ENCODE results near the gene RXRA.

RXRA gene

GRCh38 chr9:134386951-134387831, 60.9 kb downstream of the RXRA start:
- DNase-seq: no peak

- DNase-seq: no peak
Observed at GRCh38 chr9:134388289-134388808, 62.1 kb downstream of the RXRA start.

DNA sequence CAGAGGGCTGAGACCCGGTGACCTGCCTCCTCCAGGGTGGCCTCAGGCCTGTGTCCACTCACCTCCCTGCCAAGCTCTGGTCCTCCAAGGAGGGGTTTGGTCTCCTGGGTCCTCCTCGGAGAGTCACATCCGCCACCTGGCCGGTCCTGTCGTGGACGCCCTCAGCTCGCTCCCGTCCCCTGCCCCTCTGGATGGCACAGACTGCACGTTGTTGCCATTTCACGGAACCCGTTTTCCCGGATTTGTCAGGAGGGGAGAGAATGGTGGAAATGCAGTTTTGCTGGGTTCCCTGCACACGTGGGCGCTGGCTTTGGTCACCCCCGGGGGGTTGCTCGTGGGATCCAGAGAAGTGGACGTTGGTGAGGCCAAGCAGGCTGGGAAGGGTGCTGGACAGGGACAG, 62.7 kb downstream of the RXRA start:
- no peak for DNase-seq

- DNase-seq: no peak
Observed at GRCh38 chr9:134389642-134390041, 63.4 kb downstream of the RXRA start.

DNA sequence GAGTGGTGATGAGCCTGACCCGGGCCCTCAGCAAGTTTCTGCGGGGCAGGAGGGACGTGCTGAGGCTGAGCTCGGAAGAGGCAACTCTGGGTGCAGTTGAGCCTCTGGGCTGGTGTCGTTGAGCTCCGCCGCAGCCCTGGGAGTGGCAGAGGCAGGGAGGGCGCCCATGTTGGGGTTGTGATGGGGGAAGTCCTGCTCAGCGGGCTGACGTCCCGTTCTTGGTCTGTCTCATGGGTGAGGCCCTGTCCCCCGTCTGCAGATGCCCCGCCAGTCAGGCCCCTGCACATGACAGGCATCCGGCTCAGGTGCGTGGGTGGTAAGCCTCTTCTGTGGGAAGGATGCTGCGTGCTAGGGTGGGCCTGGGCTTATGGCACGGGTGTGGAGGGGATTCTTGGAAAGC, 64.3 kb downstream of the RXRA start:
- no peak for DNase-seq

- no peak for DNase-seq
Observed at GRCh38 chr9:134390947-134391318, 64.7 kb downstream of the RXRA start.

DNA sequence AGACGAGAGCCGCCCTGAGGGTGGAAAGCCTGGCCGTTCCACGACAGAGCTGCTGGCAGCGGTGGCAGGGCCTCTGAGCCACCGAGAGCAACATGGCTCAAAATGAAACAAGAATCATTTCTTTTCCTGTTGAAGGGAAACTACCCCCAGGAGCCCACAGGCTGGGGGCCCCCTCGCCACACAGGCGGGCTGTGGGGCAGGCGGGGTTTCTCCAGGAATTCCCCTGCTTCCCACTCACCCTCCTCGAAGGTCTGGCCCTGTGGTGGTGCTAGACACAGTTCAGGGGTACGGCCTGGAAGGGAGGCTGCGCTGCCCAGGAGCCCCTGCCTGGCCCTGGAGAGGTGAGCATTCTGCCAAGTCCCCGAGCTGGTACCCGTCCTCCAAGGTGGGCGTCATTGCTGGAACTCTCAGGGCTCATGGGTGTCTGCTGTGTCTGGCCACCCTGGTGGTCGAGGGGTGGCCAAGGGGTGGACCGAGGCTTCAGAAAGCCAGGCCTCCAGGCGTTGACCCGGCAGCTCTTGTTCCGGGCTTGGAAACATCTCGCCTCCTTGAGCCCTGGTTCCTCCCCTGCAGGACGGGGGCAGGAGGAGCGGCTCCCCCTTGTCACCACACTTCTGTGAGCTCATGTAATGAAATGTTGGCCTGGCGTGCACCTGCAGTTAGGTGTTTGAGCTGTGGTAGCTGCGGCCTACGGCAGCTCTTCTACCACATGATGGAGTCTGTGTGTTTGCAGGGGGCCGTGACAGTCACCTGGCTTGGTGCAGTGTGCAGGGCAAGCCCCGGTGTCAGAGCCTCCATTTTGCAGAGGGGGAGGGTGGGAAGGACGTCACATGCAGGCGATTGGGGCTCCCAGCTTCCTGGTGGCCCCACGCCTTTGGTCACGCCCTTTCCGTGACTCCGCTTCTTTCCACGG, 65.3 kb downstream of the RXRA start:
- no peak for DNase-seq

- no peak for DNase-seq
Observed at GRCh38 chr9:134392900-134393299, 66.6 kb downstream of the RXRA start.

- DNase-seq: no peak
Observed at GRCh38 chr9:134393582-134394280, 67.5 kb downstream of the RXRA start.

- no peak for DNase-seq
Observed at GRCh38 chr9:134395002-134395517, 68.8 kb downstream of the RXRA start.

DNA sequence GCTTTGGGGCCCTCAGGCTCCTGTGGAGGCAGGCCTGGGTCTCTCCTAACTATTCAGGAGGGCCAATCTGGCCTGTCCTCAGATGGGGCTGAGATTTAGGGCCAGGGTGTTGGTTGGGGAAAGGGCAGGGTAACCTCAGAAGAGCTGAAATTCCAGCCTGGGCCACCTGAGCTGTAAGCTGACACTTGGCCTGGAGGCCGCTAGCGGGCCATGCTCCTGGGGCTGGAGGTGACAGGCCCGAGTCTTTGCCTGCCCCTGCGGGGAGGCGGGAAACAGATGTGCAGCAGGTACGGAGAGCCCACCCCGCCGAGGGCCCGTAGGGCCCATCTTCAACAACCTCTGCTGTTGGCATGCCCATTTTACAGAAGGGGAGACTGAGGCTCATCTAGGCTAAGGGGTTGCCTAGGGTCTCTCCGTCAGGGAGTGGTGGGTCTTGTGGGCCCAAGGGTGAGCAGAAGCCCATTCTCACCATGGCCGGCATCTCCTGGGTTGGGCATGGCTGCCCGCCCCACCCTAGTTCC, 69.5 kb downstream of the RXRA start:
- no peak for DNase-seq

DNA sequence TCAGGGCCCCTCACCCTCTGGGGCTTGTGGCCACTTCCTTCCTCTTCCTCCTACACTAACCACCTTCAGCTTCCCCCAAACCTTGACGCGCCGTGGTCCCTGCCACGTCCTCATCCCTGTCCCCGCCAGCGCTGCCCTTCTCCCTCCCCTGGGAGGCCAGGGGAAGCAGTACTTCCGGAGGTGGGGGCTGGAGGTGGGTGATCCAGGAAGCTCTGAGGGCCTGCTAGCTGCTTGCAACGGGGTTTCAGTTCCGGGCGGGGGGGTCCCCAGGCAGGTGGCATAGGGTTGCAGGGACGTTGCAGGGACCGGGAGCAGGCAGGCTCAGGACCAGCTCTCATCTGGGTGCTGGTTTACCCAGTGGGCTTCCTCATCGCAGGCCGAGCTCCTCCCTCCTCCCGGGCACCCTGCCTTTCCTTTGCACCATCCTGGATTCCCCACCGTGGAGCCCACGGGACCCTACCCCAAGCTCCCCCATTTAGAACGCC, 70.0 kb downstream of the RXRA start:
- no peak for DNase-seq

DNA sequence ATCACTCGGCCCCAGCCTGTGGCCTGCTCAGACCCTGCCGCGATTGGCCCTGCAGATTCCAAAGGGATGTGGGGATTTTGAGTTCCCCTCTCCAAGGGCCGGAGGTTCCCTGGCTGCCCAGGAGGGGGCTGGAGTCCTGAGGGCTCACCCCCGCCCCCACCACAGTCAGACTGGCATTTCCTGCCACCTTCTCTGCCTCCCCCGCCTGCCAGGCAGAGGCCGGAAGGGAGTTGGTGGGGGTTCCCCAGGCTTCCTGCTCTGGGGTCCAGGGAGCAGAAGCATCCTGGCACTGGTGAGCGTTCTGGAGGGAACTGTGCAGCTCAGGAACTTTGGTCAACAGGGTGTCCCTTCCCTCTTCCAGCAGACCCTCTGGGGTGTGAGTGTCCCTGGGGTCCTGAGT, 70.6 kb downstream of the RXRA start:
- DNase-seq: no peak

DNA sequence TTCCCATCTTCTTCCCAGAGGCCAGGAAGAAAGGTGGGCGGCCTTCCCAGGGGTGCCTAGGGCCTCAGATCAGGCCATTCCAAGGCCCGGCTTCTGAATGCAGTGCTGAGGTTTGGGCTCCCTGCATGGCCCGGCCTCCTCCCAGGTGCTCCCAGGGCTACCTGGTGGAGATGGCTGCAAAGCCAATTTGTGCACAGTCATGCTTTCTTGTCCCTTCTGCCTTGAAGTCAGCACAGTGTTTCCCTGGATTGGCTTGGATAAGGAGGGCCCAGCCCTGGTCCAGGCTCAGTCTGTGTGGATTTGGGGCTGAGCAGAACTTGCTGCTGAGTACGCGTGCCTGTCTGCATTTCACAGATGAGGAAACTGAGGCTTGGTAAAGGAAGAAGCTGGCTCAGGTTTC, 72.5 kb downstream of the RXRA start:
- no peak for DNase-seq

DNA sequence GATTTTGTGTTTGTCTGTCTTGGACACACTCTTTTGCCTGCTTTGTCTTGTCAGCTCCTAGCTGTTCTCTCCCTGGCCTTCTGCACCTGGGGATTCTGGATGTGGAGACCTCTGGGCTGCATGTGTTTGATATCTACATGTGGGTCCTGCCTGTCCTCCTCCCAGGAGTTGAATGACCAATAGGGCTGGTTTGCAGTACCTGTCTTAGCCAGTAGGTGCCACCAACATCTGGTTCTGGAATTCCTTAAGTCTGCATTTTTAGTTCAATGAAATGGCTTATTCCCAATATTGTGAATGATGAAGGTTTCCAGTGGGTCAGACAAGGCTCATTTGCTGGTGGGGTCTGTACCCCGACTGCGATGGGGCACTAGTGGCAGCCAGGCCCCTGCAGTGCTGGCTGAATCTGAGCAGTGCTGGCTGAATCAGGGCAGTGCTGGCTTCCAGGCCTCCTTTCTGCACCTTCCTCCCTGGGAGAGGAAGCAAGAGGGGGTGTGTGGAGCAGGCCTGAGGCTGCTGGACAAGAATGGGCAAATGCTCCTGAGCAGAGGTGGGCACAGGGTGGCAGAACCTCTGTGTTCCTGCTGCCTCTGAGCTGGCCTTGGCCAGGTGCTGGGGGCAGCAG, 73.3 kb downstream of the RXRA start:
- no peak for DNase-seq

GRCh38 chr9:134400283-134400682, 74.0 kb downstream of the RXRA start:
- DNase-seq: no peak

DNA sequence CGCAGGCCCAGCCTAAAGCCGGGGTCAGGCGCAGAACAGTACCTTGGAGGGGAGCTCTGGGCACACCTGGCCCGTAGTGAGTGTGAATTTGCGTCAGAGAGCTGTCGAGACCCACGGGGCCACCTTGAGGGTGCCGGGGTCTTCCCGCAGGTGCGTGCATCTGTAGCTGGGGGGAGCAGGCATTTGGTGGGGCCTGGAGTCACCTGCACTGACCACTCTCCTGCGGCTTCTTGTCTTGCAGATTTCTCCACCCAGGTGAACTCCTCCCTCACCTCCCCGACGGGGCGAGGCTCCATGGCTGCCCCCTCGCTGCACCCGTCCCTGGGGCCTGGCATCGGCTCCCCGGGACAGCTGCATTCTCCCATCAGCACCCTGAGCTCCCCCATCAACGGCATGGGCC, 75.1 kb downstream of the RXRA start:
- DNase-seq: no peak

DNA sequence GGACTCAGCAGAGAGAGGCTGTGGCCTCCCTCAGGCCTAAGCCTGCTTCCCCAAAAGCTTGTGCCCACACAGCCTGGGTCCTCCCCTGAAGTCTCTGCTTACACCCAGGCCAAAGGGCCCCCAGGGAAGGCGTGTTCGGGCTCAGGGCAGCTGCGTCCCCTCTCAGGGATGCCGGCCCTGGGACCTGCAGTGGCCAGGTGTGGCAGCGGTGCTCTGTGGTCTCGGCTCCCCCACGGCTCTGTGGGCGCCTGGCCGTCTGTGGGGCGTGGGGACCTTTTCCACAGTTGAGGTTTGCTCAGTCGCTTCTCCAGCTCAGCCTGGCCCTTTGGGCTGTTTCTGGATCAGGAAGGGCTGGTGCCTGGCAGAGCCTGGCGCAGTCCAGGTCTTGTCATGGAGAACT, 75.9 kb downstream of the RXRA start:
- no peak for DNase-seq

GRCh38 chr9:134403292-134403681, 77.0 kb downstream of the RXRA start:
- DNase-seq: no peak

DNA sequence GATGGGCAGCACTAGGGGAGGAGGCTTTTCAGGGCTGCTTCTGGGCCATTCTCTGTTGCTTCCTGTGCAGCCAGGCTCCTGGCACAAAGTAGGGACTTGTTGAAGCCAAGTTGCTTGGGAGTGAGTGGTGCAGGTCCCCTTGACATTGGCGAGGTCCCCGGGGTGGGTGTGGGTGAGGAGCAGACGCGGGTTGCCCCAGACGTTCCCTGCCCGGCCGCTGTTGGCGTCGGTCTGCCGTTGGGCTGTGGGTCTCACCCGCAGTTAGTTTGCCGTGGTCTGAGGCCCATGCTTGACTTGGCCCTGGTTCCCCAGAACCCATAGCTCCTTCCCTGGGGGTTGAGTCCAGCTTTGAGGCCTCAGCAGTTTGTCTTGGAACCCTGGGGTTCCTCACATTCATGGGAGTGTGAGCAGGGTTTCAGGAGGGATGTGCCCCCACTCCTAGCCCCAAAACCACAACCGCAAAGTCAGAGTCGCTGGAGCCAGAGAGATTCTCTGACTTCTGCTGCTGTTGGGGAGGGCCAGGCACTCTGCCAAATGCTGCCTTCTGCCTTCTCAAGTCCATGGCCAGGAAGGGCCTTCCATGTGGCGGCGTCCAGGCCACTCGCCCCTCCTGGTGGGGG, 77.5 kb downstream of the RXRA start:
- DNase-seq: no peak
